COLO829 (cell line): ENCODE results near the gene RHNO1.
"Not testable (repeated sequence)": the region's sequence is repeated elsewhere in the genome, so short reads cannot be mapped to it uniquely, and the experiment has no call there.

Source experiments
- DNase-seq: peaks from one replicate; pipeline ENCODE4 v3.0.0; 2012; ENCODE audit warnings: low spot score

Gene RHNO1

DNA sequence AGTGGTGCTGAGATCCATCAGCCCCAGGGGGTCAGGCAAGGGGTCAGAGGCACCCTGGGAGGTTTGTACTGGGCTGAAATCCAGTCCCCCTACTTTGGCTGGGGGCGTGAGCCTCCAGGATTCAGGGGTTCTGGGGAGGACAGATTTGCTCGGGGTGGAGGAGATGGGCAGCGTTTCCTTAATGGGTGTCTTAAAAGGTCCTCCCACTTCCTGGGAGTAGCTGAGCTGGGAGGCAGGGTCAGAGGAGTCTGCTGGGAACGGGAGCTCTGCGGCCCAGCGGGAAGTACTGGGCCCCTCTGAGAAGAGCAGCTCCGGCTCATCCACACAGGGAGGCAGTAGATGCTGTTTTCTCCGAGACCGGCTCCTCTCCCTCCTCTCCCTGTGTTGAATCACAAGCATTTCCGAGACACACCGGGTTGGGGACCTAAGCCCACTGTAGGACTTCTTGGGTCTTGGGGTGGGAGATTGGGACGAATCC is 18.0 kb upstream of the RHNO1 start:
- no peak for DNase-seq

- no peak for DNase-seq
These were observed 16.9 kb upstream of the RHNO1 start for GRCh38 chr12:2860170-2860569.

- no peak for DNase-seq
These were observed 14.1 kb upstream of the RHNO1 start for GRCh38 chr12:2862876-2863275.

GRCh38 chr12:2863402-2863801 is 13.6 kb upstream of the RHNO1 start:
- not testable (repeated sequence) for DNase-seq

DNA sequence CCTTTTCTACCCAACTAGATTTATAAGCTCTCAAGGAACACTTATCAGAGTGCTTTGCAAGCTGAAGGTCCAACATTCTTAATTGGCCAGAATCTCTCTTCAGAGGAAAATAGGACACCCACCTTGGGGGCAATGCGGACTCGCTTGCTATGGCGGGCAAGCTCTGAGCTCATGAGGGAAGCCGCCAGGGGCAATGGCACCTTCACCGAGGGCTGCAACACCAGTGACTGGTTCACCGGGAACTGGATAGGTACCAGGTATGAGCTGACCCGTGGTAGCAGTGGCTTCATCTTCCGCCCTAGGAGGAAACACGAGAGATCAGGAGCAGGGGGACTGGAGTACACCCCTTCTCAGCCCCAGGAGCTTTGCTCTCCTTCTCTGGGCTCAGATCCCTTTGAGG is 12.8 kb upstream of the RHNO1 start:
- DNase-seq, result no peak

DNA sequence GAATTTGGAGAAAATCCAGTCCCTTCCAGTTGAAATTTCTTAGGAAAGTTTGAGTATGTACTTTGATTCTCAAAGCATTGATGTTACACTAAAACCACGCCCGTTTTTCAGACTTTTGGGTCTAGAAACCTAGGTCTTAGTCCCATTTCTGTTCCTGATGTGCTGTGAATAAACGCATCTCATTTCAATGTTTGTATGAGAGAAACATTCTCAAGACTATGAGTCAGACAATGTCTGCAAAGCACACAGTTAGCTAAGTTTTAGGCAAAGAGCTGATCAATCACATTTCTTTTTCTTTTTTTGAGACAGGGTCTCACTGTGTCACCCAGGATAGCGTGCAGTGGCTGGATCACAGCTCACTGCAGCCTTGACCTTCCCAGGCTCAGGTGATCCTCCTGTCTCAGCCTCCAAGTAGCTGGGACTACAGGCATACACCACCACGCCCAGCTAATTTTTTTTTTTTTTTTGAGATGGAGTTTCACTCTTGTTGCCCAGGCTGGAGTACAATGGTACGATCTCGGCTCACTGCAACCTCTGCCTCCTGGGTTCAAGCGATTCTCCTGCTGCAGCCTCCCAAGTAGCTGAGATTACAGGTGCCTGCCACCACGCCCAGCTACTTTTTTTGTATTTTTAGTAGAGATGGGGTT is 7.9 kb upstream of the RHNO1 start:
- not testable (repeated sequence) for DNase-seq

GRCh38 chr12:2876431-2877046 is 484 bp upstream of the RHNO1 start:
- no peak for DNase-seq

DNA sequence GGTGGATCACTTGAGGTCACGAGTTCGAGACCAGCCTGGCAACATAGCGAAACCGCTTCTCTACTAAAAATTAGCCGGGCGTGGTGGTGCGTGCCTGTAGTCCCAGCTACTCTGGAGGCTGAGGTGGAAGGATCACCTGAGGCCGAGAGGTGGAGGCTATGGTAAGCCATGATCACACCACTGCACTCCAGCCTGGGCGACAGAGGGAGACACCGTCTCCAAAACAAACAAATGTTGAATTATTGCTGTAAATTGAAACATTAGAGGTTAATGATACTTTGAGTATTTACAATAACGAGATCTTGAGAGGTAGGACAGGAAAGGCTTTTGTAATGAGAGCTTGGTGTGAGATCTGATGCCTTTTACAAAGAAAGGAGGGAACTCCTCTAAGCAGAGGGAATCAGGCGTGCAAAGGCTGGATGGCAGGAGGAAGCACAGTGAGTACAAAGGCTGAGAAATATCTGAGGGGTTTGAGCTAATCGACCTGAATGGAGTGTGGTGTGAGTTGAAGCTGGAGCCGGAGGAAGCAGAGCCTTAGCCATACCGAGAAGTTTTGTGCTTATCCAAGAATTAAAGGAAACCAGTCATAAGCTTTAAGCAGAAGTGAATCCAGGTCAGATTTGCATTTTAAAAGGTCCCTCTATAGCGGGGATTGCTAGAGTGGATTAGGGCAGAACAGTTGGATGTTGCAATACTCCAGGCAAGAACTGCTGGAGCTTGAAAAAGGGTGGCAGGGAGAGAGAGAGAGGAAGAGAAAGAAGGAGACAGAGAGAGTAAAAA is 1.1 kb downstream of the RHNO1 start:
- no peak for DNase-seq

DNA sequence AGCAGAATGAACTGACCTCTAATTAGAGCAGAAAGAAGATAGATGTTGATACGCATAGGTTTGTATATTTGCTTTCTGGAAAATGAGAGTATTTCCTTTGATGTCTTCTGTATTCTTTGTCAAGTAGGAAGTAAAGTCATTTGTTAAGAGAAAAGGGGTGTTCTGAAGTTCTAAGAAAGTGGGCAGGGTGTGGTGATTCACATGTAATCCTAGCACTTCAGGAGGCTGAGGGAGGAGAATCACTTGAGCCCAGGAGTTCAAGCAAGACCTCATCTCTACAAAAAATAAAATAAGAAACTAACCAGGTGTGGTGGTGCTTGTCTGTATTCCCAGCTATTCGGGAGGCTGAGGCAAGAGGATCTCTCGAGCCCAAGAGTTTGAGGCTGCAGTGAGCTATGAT is 2.8 kb downstream of the RHNO1 start:
- no peak for DNase-seq

DNA sequence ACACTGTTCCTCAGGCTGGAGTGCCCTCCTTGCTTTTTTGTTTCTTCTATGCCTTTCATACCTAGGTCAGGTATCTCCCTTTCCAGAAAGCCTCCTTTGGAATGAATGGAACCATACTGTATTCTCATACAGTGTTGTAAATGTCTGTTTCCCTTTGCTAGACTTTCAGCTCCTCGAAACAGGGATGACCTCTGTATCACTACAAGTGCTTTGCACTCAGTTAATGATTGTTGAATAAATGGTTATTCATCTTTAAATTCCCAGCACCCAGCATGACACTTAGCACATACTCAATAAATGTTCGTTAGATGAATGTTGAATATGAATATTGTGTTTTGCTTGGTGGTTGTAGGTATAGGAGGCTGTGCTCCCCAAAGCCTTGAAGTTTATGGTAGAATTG is 7.8 kb downstream of the RHNO1 start:
- no peak for DNase-seq

- no peak for DNase-seq
These were observed 9.9 kb downstream of the RHNO1 start for GRCh38 chr12:2886768-2887450.

DNA sequence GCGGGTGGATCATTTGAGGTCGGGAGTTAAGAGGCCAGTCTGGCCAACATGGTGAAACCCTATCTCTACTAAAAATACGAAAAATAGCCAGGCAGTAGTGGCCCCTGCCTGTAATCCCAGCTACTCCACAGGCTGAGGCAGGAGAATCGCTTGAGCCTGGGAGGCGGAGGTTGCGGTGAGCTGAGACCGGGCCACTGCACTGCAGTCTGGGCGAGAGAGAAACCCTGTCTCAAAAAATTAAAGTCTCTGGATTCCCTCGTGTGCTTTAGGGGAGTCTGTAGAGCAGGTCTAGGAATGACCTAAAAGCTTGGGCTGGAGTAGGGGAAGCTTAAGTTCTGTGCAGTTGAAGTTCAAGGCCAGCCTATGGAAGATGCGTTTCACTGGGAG is 13.0 kb downstream of the RHNO1 start:
- DNase-seq, result no peak

DNA sequence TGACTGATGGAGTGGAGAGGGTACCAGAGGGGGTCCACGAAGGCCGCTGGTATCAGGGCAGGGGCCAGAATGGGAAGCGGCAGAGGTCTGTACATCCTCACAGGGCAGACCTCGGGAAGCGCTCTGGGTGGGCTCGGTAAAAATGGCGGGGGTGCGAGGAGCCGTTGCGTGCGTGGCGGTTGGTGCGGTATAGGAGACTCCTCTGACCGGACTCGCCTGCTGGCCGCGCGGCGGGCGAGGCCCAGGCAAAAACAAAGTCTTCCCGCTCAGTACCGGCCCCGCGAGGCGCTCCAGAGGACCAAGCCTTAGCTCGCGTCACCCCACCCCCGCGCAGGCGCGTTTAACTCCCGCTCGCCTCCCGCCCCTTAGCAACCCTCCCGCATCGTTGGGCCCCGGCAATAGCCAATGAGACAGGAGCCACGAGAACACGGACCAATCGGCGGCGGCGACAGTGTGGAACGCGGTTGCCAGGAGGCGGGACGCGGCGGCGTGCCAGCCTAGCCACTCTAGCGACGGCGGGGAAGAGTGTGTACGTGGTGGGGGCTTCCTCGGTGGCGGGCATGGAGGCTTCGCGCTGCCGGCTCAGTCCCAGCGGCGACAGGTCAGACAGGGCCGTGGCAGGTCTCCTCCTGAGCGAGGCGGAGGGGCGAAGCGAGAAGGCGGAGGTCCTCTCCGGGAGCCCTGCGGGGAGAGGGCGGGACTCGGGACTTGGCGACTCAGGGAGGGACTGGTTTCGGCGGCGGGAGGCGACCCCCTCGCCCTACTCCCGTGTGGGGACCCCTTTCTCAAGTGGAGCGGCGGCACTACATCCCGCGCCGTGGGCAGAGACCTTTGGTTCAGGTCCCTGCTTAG is 13.6 kb downstream of the RHNO1 start, which contains the start of gene TULP3:
TSS of gene TULP3 (plus strand) at position 504 of the 852 bp plus-strand sequence. CDS start at position 561, 57 bp downstream.
- peak; percentile 87 for DNase-seq

DNA sequence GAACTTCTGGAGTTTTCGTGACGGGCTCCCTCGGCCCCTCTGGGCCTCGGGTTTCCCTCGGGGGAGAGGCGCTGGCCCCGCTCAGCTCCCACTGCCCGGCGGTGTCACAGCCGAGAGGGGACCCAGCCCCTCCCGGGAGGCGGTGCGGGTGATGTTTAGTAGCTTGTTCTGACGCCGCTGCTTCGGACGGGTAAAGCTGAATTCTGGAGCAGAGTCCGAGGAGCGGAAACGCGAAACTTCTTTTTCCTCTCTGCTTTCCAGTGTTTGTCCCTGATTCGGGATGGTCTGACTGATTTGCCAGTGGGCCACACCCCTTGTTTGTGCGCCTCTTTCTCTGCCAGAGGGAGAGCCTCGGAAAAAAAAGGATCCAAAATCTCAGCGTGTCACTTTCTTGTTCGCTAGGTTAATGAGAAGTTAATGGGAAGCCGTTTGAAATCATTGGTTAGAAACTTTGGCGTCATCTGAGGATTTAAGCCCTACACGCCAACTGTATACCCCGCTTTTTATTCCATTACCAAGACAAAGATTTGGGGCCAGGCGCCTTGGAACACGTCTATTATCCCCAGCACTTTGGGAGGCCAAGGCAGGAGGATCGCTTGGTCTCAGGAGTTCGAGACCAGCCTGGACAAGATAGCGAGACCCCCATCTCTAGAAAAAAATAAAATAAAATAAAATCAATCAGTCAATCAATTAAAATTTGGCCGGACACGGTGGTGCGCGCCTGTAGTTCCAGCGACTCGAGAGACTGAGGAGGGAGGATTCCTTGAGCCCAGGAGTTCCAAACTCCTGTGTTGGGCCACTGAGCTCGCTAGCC is 14.4 kb downstream of the RHNO1 start:
- DNase-seq, result no peak

DNA sequence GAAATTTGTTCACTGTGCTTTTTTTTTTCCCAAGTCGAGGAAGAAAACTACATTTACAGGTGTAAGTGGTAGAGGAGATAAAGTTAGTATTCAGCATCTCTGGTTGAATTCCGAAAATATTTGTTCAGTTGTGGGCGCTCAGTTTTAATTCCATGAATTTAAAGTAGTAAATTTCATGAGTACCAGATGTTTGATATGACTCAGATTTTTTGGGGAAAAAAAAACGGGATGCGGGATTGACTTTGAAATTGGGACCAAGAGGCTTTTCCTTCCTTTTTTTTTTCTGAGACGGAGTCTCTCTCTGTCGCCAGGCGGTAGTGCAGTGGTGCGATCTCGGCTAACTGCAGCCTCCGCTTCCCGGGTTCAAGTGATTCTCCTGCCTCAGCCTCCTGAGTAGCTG is 15.2 kb downstream of the RHNO1 start:
- no peak for DNase-seq

- no peak for DNase-seq
These were observed 16.0 kb downstream of the RHNO1 start for GRCh38 chr12:2893007-2893406.

DNA sequence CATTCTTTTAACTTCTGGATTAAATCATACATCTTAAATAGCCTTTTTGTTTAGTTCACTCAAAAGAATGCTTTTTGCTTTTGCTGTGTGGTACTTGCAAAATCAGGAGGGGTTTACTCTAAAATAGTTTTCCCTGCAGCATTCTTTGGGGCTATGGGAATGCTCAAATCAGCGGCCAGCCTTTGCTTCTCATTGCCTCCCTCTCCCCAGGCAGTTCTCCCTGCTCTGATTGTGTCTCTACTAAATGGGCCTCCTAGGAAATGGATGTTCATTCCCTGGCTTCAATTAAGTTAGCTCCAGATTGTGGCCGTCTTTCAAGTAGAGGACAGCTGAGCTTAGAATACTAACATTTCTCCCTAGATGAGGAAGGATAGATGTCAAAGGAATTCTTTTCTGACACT is 18.0 kb downstream of the RHNO1 start:
- no peak for DNase-seq

DNA sequence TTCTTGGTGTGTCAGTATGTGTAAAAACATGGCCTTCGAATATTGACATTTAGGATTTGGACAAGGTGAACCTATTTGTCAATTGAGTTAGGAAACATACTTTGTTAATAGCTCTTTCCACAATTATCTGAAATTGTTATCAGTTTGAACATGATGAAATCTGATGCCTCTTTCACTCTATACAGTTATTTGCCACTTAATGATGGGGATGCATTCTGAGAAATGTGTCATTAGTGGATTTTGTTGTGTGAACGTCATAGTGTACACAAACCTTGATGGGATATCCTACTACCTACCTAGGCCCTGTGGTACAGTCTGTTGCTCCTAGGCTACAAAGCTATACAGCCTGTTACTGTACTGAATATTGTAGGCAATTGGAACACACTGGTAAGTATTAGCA is 18.5 kb downstream of the RHNO1 start:
- no peak for DNase-seq

- DNase-seq, result no peak
These were observed 20.4 kb downstream of the RHNO1 start for GRCh38 chr12:2897418-2897817.

DNA sequence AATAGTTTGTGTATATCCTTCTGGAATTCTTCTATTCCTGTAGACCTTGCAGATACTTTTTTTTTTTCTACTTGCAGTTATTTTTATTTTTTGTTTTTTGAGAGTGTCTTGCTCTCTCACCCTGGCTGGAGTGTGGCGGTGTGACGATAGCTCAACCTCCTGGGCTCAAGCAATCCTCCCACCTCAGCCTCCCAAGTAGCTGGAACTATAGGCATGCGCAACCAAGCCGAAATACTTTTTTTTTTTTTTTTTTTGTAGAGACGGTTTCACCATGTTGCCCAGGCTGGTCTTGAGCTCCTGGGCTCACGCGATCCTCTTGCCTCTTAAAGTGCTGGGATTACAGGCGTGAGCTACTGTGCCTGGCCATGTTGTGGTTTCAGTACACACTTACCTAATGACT is 23.6 kb downstream of the RHNO1 start:
- DNase-seq, result no peak
